H9 (cell line): ENCODE measurements around the gene GALNT2. TPM values are rescaled to one million over a fixed set of nuclear protein-coding genes. Genes with fewer than 3 reads are reported as not detected.

Experiments used
- DNase-seq: peaks from one replicate; pipeline ENCODE4 v3.0.0-alpha.2; 2017
- H2AFZ ChIP-seq: one replicate; pipeline ENCODE4 v1.6.1; 2013; ENCODE audit warnings: mild to moderate bottlenecking, low read length, control low read depth, moderate library complexity
- H2AK5ac ChIP-seq: 2 replicates; pipeline ENCODE4 v1.6.1; 2013; ENCODE audit warnings: low read length, control low read depth, mixed read lengths; ENCODE audit not compliant: insufficient read length
- H2BK120ac ChIP-seq: one replicate; pipeline ENCODE4 v1.6.1; 2013; ENCODE audit warnings: low read depth, mild to moderate bottlenecking, low read length, control low read depth, inconsistent platforms; ENCODE audit not compliant: poor library complexity, severe bottlenecking
- H2BK12ac ChIP-seq: 2 replicates; pipeline ENCODE4 v1.6.1; 2013; ENCODE audit warnings: low read length, control low read depth, mixed read lengths, low read depth; ENCODE audit not compliant: insufficient read length
- H2BK15ac ChIP-seq: 2 replicates; pipeline ENCODE4 v1.6.1; 2013; ENCODE audit warnings: low read depth, low read length, control low read depth
- H2BK20ac ChIP-seq: one replicate; pipeline ENCODE4 v1.6.1; 2013; ENCODE audit warnings: low read depth, mild to moderate bottlenecking, low read length, control low read depth, inconsistent platforms; ENCODE audit not compliant: poor library complexity, severe bottlenecking
- H2BK5ac ChIP-seq: 2 replicates; pipeline ENCODE4 v1.6.1; 2013; ENCODE audit warnings: low read length, control low read depth, mixed read lengths; ENCODE audit not compliant: insufficient read length
- H3K14ac ChIP-seq: 2 replicates; pipeline ENCODE4 v1.6.1; 2013; ENCODE audit warnings: low read length, control low read depth; ENCODE audit not compliant: insufficient read depth
- H3K18ac ChIP-seq: 2 replicates; pipeline ENCODE4 v1.6.1; 2013; ENCODE audit warnings: low read depth, mild to moderate bottlenecking, mixed read lengths, low read length, control low read depth; ENCODE audit not compliant: insufficient read length
- H3K23ac ChIP-seq: 2 replicates; pipeline ENCODE4 v1.6.1; 2013; ENCODE audit warnings: low read length, control low read depth, mixed read lengths, low read depth; ENCODE audit not compliant: insufficient read length
- H3K23me2 ChIP-seq: 2 replicates; pipeline ENCODE4 v1.6.1; 2013; ENCODE audit warnings: low read depth, mild to moderate bottlenecking, mixed read lengths, low read length, control low read depth; ENCODE audit not compliant: insufficient read length, poor library complexity, severe bottlenecking
- H3K27ac ChIP-seq: 2 replicates; pipeline ENCODE4 v1.5.1; 2013; ENCODE audit warnings: low read length, control low read depth, mixed read lengths, low read depth; ENCODE audit not compliant: insufficient read length
- H3K27me3 ChIP-seq: 2 replicates; pipeline ENCODE4 v1.6.1; 2013; ENCODE audit warnings: low read length, control low read depth, inconsistent platforms; ENCODE audit not compliant: insufficient read depth
- H3K4ac ChIP-seq: 2 replicates; pipeline ENCODE4 v1.6.1; 2013; ENCODE audit warnings: low read depth, mild to moderate bottlenecking, control low read depth, inconsistent platforms, low read length, moderate library complexity
- H3K4me1 ChIP-seq: 2 replicates; pipeline ENCODE4 v1.6.1; 2013; ENCODE audit warnings: low read length, control low read depth, inconsistent platforms; ENCODE audit not compliant: insufficient read depth
- H3K4me2 ChIP-seq: 2 replicates; pipeline ENCODE4 v1.6.1; 2013; ENCODE audit warnings: low read length, control low read depth, mixed read lengths; ENCODE audit not compliant: insufficient read length, insufficient read depth
- H3K56ac ChIP-seq: 2 replicates; pipeline ENCODE4 v1.6.1; 2013; ENCODE audit warnings: low read depth, mild to moderate bottlenecking, mixed read lengths, low read length, control low read depth; ENCODE audit not compliant: insufficient read length
- H3K79me1 ChIP-seq: 2 replicates; pipeline ENCODE4 v1.6.1; 2013; ENCODE audit warnings: low read depth, mild to moderate bottlenecking, moderate library complexity, low read length, control low read depth, inconsistent platforms; ENCODE audit not compliant: insufficient read depth, poor library complexity, severe bottlenecking
- H3K79me2 ChIP-seq: 2 replicates; pipeline ENCODE4 v1.6.1; 2013; ENCODE audit warnings: low read length, control low read depth, inconsistent platforms; ENCODE audit not compliant: insufficient read depth
- H3K9ac ChIP-seq: 2 replicates; pipeline ENCODE4 v1.6.1; 2013; ENCODE audit warnings: low read length, control low read depth, mixed read lengths; ENCODE audit not compliant: insufficient read length; ENCODE audit errors: extremely low read depth
- H3K9me3 ChIP-seq: one replicate; pipeline ENCODE4 v1.6.1; 2013; ENCODE audit warnings: low read depth, low read length, inconsistent platforms; ENCODE audit not compliant: control insufficient read depth
- H3T11ph ChIP-seq: one replicate; pipeline ENCODE4 v1.6.1; 2013; ENCODE audit warnings: mild to moderate bottlenecking, low read length, control low read depth, inconsistent platforms
- H4K20me1 ChIP-seq: one replicate; pipeline ENCODE4 v1.6.1; 2013; ENCODE audit not compliant: control insufficient read depth, insufficient read length, insufficient read depth
- H4K5ac ChIP-seq: 2 replicates; pipeline ENCODE4 v1.6.1; 2013; ENCODE audit warnings: low read depth, mild to moderate bottlenecking, mixed read lengths, low read length, control low read depth; ENCODE audit not compliant: insufficient read length
- H4K8ac ChIP-seq: replicated peaks from 2 replicates; pipeline ENCODE4 v1.6.1; 2013; ENCODE audit warnings: low read length, control low read depth, mixed read lengths, low read depth; ENCODE audit not compliant: insufficient read length
- H4K91ac ChIP-seq: 2 replicates; pipeline ENCODE4 v1.6.1; 2013; ENCODE audit warnings: low read depth, mild to moderate bottlenecking, moderate library complexity, mixed read lengths, low read length, control low read depth; ENCODE audit not compliant: insufficient read length
- H3K27ac Mint-ChIP-seq, 3 experiments: 2 replicates in 2 of 3; 3 replicates in 1 of 3; pipeline ENCODE4 v1.8.0; 2020 to 2021; ENCODE audit warnings: mixed read lengths in 3 of 3, mild to moderate bottlenecking in 1 of 3, moderate library complexity in 1 of 3
- H3K27me3 Mint-ChIP-seq: 2 replicates; pipeline ENCODE4 v1.8.0; 2021; ENCODE audit warnings: low read depth, mild to moderate bottlenecking, moderate library complexity, mixed read lengths
- H3K36me3 Mint-ChIP-seq, 3 experiments: 2 replicates in 2 of 3; 3 replicates in 1 of 3; pipeline ENCODE4 v1.8.0; 2020 to 2021; ENCODE audit warnings: low read depth in 3 of 3, mixed read lengths in 3 of 3; ENCODE audit not compliant: insufficient read depth in 1 of 3
- H3K4me1 Mint-ChIP-seq, 2 experiments: 2 replicates each; pipeline ENCODE4 v1.8.0; 2020; ENCODE audit warnings: mixed read lengths in 2 of 2
- H3K4me3 Mint-ChIP-seq, 2 experiments: 2 replicates in 1 of 2; 3 replicates in 1 of 2; pipeline ENCODE4 v1.8.0; 2020 to 2021; ENCODE audit warnings: mild to moderate bottlenecking in 2 of 2, mixed read lengths in 2 of 2, moderate library complexity in 1 of 2
- H3K9me3 Mint-ChIP-seq, 2 experiments: 2 replicates in 1 of 2; 3 replicates in 1 of 2; pipeline ENCODE4 v1.8.0; 2020; ENCODE audit warnings: mild to moderate bottlenecking in 2 of 2, mixed read lengths in 2 of 2, moderate library complexity in 1 of 2
- CTCF ChIP-seq: fragments of 200-600 bp; sonication (generic); conservative IDR thresholded peaks from 3 replicates; pipeline ENCODE4 v1.8.0; 2021; ENCODE audit warnings: antibody characterized with exemption, mild to moderate bottlenecking
- WGBS: extraction: QIAGEN DNeasy Blood & Tissue Kit; methylation state at CpG from one replicate; pipeline ENCODE4 v1.1.7; 2013; ENCODE audit warnings: missing lambda C conversion rate, low lambda C conversion rate, mixed read lengths; ENCODE audit not compliant: insufficient read length; ENCODE audit errors: extremely low coverage; 5-methylcytosine and 5-hydroxymethylcytosine counted together
- total RNA-seq: library from RNA; stranded (reverse); gene quantifications from 2 replicates; pipeline ENCODE4 v1.2.1, GENCODE V29; 2021

Gene GALNT2
- total RNA-seq, 1 experiment from 2014 or later, result 57.6 TPM

GRCh38 chr1:230299191-230300006 is 232.4 kb downstream of the GALNT2 start:
- Histone ChIP-seq H2BK120ac (no peak overlapping the region), H3K4me2 (no peak overlapping the region), H3K23me2 (no peaks in the 10 kb centered on the region), H3K18ac (no peak overlapping the region), H4K5ac (no peak overlapping the region), H2BK15ac (no peak overlapping the region), H3K27me3 (no peaks in the 10 kb centered on the region), H3K4me1 (peaks cover 2% of the 10 kb centered on the region; the same call in 1 of the 2 replicates), H3K27ac (no peak overlapping the region), H4K91ac (no peak overlapping the region), H2BK12ac (no peak overlapping the region), H3K9me3 (no peaks in the 10 kb centered on the region), H3K23ac (no peak overlapping the region), H4K8ac (no peak overlapping the region), H2AK5ac (no peak overlapping the region), H2BK5ac (no peak overlapping the region), H3K79me1 (no peaks in the 10 kb centered on the region), H3K4ac (no peak overlapping the region), H3K56ac (no peak overlapping the region), H3K79me2 (no peaks in the 10 kb centered on the region), H2BK20ac (no peak overlapping the region), H3T11ph (no peak overlapping the region), H4K20me1 (no peaks in the 10 kb centered on the region), H3K9ac (no peak overlapping the region), H3K14ac (no peak overlapping the region; the same call in 1 of the 2 replicates), H2AFZ (no peak overlapping the region)
- Mint-ChIP-seq H3K4me1 (peaks cover 7% of the 10 kb centered on the region in 2 experiments), H3K36me3 (0 out of 7 replicates have a peak, but pooled peaks cover 0 to 2% (median 0%) of the 10 kb centered on the region in 3 experiments), H3K27ac (peak overlapping the region in 1 of 3 experiments; percentile 53; a peak in 1 of 7 replicates), H3K27me3 (peaks cover 4% of the 10 kb centered on the region; the same call in 1 of the 2 replicates), H3K9me3 (no peaks in the 10 kb centered on the region), H3K4me3 (no peak overlapping the region)
- no peak for DNase-seq
- no CpG with 5 or more reads among the region's 15 CpGs for WGBS
- no peak for TF ChIP-seq CTCF
